Measurements from ENCODE around the gene ATP5F1D. TPM values are rescaled to one million over a fixed set of nuclear protein-coding genes. Genes with fewer than 3 reads are reported as not detected.

ATP5F1D gene
- total and polyA plus RNA-seq, 2 of the 13 experiments (the other 11 are each of a cell fraction or from before 2014, with no cell fraction given) = 39.4 to 78.7 TPM

- TF ChIP-seq ZBTB33 (CRISPR knock-in tag; IDR thresholded peaks at IDR 0.05) (peak; percentile 28; the same call in 1 of the 2 replicates), NR2C2 (CRISPR knock-in tag; IDR thresholded peaks at IDR 0.05; ENCODE audit: borderline replicate concordance) (no peak), KDM1A (CRISPR knock-in tag; IDR thresholded peaks at IDR 0.05) (no peak), HHEX (CRISPR knock-in tag; IDR thresholded peaks at IDR 0.05) (no peak), NFE2 (CRISPR knock-in tag; IDR thresholded peaks at IDR 0.05) (no peak), ZFP1 (CRISPR knock-in tag; IDR thresholded peaks at IDR 0.05) (no peak), FOXC1 (CRISPR knock-in tag; IDR thresholded peaks at IDR 0.05; ENCODE audit: borderline replicate concordance) (no peak), RFX5 (IDR thresholded peaks at IDR 0.05; ENCODE audit: low read depth, low read length) (no peak), TRIM24 (CRISPR knock-in tag; IDR thresholded peaks at IDR 0.05) (no peak), ZNF343 (CRISPR knock-in tag; IDR thresholded peaks at IDR 0.05) (no peak), TAF15 (IDR thresholded peaks at IDR 0.05; ENCODE audit: low read depth, low read length, poor library complexity, severe bottlenecking) (no peak), POLR2AphosphoS5 (IDR thresholded peaks at IDR 0.05; ENCODE audit: low read depth, low read length) (no peak), ZNF207 (IDR thresholded peaks at IDR 0.05; ENCODE audit: borderline replicate concordance) (no peak), E2F5 (CRISPR knock-in tag; conservative IDR thresholded peaks at IDR 0.05) (no peak), ZNF10 (CRISPR knock-in tag; IDR thresholded peaks at IDR 0.05; ENCODE audit: borderline replicate concordance, low read depth) (no peak), THAP11 (CRISPR knock-in tag; IDR thresholded peaks at IDR 0.05) (no peak), ZNF362 (CRISPR knock-in tag; IDR thresholded peaks at IDR 0.05; ENCODE audit: borderline replicate concordance) (no peak)
- TF ChIP-seq, protein P1, sequence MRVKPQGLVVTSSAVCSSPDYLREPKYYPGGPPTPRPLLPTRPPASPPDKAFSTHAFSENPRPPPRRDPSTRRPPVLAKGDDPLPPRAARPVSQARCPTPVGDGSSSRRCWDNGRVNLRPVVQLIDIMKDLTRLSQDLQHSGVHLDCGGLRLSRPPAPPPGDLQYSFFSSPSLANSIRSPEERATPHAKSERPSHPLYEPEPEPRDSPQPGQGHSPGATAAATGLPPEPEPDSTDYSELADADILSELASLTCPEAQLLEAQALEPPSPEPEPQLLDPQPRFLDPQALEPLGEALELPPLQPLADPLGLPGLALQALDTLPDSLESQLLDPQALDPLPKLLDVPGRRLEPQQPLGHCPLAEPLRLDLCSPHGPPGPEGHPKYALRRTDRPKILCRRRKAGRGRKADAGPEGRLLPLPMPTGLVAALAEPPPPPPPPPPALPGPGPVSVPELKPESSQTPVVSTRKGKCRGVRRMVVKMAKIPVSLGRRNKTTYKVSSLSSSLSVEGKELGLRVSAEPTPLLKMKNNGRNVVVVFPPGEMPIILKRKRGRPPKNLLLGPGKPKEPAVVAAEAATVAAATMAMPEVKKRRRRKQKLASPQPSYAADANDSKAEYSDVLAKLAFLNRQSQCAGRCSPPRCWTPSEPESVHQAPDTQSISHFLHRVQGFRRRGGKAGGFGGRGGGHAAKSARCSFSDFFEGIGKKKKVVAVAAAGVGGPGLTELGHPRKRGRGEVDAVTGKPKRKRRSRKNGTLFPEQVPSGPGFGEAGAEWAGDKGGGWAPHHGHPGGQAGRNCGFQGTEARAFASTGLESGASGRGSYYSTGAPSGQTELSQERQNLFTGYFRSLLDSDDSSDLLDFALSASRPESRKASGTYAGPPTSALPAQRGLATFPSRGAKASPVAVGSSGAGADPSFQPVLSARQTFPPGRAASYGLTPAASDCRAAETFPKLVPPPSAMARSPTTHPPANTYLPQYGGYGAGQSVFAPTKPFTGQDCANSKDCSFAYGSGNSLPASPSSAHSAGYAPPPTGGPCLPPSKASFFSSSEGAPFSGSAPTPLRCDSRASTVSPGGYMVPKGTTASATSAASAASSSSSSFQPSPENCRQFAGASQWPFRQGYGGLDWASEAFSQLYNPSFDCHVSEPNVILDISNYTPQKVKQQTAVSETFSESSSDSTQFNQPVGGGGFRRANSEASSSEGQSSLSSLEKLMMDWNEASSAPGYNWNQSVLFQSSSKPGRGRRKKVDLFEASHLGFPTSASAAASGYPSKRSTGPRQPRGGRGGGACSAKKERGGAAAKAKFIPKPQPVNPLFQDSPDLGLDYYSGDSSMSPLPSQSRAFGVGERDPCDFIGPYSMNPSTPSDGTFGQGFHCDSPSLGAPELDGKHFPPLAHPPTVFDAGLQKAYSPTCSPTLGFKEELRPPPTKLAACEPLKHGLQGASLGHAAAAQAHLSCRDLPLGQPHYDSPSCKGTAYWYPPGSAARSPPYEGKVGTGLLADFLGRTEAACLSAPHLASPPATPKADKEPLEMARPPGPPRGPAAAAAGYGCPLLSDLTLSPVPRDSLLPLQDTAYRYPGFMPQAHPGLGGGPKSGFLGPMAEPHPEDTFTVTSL (CRISPR knock-in tag; IDR thresholded peaks at IDR 0.05; ENCODE audit: borderline replicate concordance) = no peak
- TF ChIP-seq, protein P2, sequence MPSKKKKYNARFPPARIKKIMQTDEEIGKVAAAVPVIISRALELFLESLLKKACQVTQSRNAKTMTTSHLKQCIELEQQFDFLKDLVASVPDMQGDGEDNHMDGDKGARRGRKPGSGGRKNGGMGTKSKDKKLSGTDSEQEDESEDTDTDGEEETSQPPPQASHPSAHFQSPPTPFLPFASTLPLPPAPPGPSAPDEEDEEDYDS (CRISPR knock-in tag; IDR thresholded peaks at IDR 0.05) = no peak
Measured at GRCh38 chr19:1291761-1292418, 50.3 kb downstream of the ATP5F1D start (continued).

All from HepG2 (cell line).